Activated B cell treated with CpG ODN at 0.5 μM for 24 hours (primary cell): ENCODE measurements around the gene OXSR1. TPM values are rescaled to one million over a fixed set of nuclear protein-coding genes. Genes with fewer than 3 reads are reported as not detected.

Experiments
- ATAC-seq: fragments of 200-7000 bp; cut with Tn5 transposase; one replicate; pipeline ENCODE4 v1.10.0; 2021; ENCODE audit warnings: low read depth, mild to moderate bottlenecking, moderate library complexity
- CTCF ChIA-PET: fragments of 350-600 bp; sonication (Branson Sonifier 250); formaldehyde crosslinking; loops from one replicate; lab custom pipeline; 2021; ENCODE audit warnings: antibody characterized with exemption; lab: Charles Lee
- POLR2A ChIA-PET: fragments of 350-600 bp; sonication (Branson Sonifier 250); formaldehyde crosslinking; loops from one replicate; lab custom pipeline; 2021; ENCODE audit warnings: antibody characterized with exemption; lab: Charles Lee
- DNase-seq: peaks from one replicate; pipeline ENCODE4 v3.0.0; 2022
- H3K27ac Mint-ChIP-seq: one replicate; pipeline ENCODE4 v1.8.0; 2020; ENCODE audit warnings: mixed read lengths
- H3K27me3 Mint-ChIP-seq: one replicate; pipeline ENCODE4 v1.8.0; 2021; ENCODE audit warnings: mixed read lengths
- H3K36me3 Mint-ChIP-seq: one replicate; pipeline ENCODE4 v1.8.0; 2021; ENCODE audit warnings: low read depth, mixed read lengths
- H3K4me1 Mint-ChIP-seq: one replicate; pipeline ENCODE4 v1.8.0; 2021; ENCODE audit warnings: mixed read lengths
- H3K4me3 Mint-ChIP-seq: one replicate; pipeline ENCODE4 v1.8.0; 2020; ENCODE audit warnings: mild to moderate bottlenecking, mixed read lengths
- H3K9me3 Mint-ChIP-seq: one replicate; pipeline ENCODE4 v1.8.0; 2020; ENCODE audit warnings: mixed read lengths
- CTCF ChIP-seq: fragments of 200-600 bp; IDR thresholded peaks from one replicate; pipeline ENCODE4 v1.8.0; 2022; ENCODE audit warnings: antibody characterized with exemption, mild to moderate bottlenecking
- intact Hi-C: fragments of 100-400 bp; cut with micrococcal nuclease; formaldehyde crosslinking; loops from one replicate; pipeline ENCODE4 v1.15.1; 2024
- total RNA-seq: library from RNA; stranded (reverse); gene quantifications from 2 replicates; pipeline ENCODE4 v1.2.3, GENCODE V29; 2022

The OXSR1 gene
- total RNA-seq, 1 donor from 2014 or later = 40.2 TPM

DNA sequence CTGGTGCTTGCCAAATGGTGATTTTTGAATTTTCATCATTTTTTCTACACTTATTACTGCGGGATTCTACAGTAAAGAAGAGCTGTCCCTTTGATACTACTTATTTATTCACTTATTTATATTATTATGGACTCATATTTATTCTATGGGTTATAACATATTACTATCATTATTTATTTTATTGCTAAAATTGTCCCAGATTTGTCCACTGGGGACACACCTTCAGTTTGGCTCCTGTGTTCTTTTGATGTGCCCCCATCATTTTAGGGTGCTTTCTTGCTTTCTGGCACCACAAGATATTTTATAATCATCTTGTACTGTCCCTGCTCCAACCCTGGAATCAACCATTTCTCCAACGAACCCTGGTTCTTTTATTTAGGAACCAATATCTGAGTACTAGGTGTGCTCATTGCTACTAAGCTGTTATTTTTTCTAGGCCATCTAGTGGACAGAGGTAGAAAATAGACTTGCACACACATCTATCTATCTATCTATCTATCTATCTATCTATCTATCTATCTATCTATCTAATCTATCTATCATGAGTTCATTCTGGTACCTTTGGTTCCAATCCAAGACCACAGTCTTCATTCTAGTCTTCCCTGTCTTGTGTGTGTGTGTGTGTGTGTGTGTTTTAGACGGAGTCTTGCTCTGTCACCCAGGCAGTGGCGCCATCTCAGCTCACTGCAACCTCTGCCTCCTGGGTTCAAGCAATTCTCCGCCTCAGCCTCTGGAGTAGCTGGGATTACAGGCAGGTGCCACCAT, 132.8 kb downstream of the OXSR1 start:
- DNase-seq (no peak), ATAC-seq (no peak)
- Mint-ChIP-seq H3K36me3 (no peaks in the 10 kb centered on the region), H3K27me3 (peaks cover 14% of the 10 kb centered on the region), H3K4me1 (no peaks in the 10 kb centered on the region), H3K9me3 (no peaks in the 10 kb centered on the region), H3K27ac (no peak overlapping the region), H3K4me3 (no peak overlapping the region)
- ChIA-PET CTCF (interaction anchor here (0.6 to 3.7 kb wide), 8 partner anchors 11 to 324 kb away, joined by 3 to 32 read pairs (median 3); partner anchors contain the start of gene DLEC1), POLR2A (interaction anchor here (0.5 to 0.7 kb wide), 2 partner anchors 12 to 180 kb away, joined by 3 read pairs; no protein-coding TSS in a partner anchor)
- no peak for TF ChIP-seq CTCF
- intact Hi-C loops = loop anchor here (1.0 to 5.0 kb wide), 3 partner anchors 161 to 324 kb away; partner anchors contain the start of genes ACAA1 and MYD88

Other genes with a start within 250 kb of the OXSR1 start
- gene VILL, start 174.8 kb upstream of the OXSR1 start, total RNA-seq = 21.6 and 23.8 TPM in 2 replicates
- gene PLCD1, start 135.9 kb upstream of the OXSR1 start, total RNA-seq = 2.4 and 6.5 TPM in 2 replicates
- 0.10 and 0.11 TPM in 2 replicates for gene DLEC1, start 126.3 kb upstream of the OXSR1 start, total RNA-seq
- 78.1 and 79.6 TPM in 2 replicates for gene ACAA1, start 28.4 kb upstream of the OXSR1 start, total RNA-seq
- gene MYD88, start 26.9 kb upstream of the OXSR1 start, total RNA-seq = 60.1 and 62.7 TPM in 2 replicates
- gene SLC22A13, start 100.3 kb downstream of the OXSR1 start, total RNA-seq = 0.20 and 0.51 TPM in 2 replicates
- 0.16 TPM in 1 of 2 replicates, not detected in the other for gene SLC22A14, start 116.8 kb downstream of the OXSR1 start, total RNA-seq
- 1.3 and 1.8 TPM in 2 replicates for gene XYLB, start 181.2 kb downstream of the OXSR1 start, total RNA-seq